GM12873 (cell line): ENCODE data around the gene EHD3.

Experiments used
- CTCF ChIP-seq: IDR thresholded peaks from 2 replicates; pipeline ENCODE4 v1.5.1; 2012; ENCODE audit warnings: low read depth, mild to moderate bottlenecking, moderate library complexity, low read length, control low read depth; ENCODE audit not compliant: insufficient read depth; ENCODE audit errors: missing control alignments

The EHD3 gene

GRCh38 chr2:31243053-31243452, 9.1 kb downstream of the EHD3 start:
- TF ChIP-seq CTCF = no peak

- no peak for TF ChIP-seq CTCF
Observed at GRCh38 chr2:31244101-31244500, 10.1 kb downstream of the EHD3 start.

- no peak for TF ChIP-seq CTCF
Observed at GRCh38 chr2:31246184-31246852, 12.4 kb downstream of the EHD3 start.

GRCh38 chr2:31247711-31248110, 13.8 kb downstream of the EHD3 start:
- no peak for TF ChIP-seq CTCF

GRCh38 chr2:31248139-31248538, 14.2 kb downstream of the EHD3 start:
- TF ChIP-seq CTCF = no peak

GRCh38 chr2:31249009-31249690, 15.2 kb downstream of the EHD3 start:
- TF ChIP-seq CTCF = no peak

GRCh38 chr2:31251018-31251417, 17.1 kb downstream of the EHD3 start:
- no peak for TF ChIP-seq CTCF
